Esophagus muscularis mucosa (tissue), 3 donors: ENCODE measurements around the gene L3HYPDH.

Experiments used
- CTCF ChIP-seq, 3 experiments: fragments of 200-600 bp in 2 of 3; fragments of 450-650 bp in 1 of 3; sonication (generic) in 2 of 3; IDR thresholded peaks; one replicate each; pipeline ENCODE4 v1.5.1; 2017 to 2019; ENCODE audit warnings: antibody characterized with exemption in 3 of 3, mild to moderate bottlenecking in 2 of 3, moderate library complexity in 1 of 3
- POLR2A ChIP-seq: fragments of 450-650 bp; IDR thresholded peaks from one replicate; pipeline ENCODE4 v1.6.1; 2017; ENCODE audit warnings: antibody characterized with exemption, moderate library complexity, mild to moderate bottlenecking, low read depth

DNA sequence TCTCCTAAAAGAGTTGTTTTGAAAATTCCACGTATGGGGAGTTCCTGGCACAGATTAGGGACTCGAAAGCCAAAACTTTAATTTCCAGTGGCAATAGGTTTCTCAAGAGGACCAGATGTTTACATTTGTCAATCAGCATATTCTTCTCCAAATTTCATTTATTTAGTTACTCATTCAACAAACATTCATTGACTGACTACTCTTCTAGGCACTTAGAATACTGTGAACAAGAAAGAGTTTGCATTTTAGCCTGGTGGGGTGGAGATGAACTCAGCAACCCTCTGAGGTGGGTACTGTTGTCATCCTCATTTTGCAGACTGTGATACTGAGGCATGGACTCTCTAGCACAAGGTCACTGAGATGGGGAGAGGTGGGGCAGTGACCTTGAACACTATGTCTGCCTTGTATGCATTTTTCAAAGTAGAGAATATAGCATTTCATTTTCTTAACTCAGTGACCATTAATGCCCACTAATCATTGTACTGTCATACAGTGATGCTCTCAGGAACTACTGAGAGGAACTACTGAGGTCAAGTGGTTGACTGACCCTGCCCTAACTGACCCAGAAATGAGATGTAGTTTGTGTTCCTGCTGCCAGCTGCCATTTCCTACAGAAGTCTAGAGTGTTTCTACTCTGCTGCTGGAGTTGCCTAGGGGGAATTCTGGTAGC, 2.2 kb downstream of the L3HYPDH start:
- TF ChIP-seq POLR2A (no peak), CTCF (IDR thresholded peaks at IDR 0.05) (no peak)
